Loucy (cell line): ENCODE results near the gene MSMP.

Source experiments
- H2AFZ ChIP-seq: fragments of 200-600 bp; sonication (generic); 2 replicates; pipeline ENCODE4 v1.6.0; 2016; ENCODE audit warnings: antibody characterized with exemption, mild to moderate bottlenecking, low read length, moderate library complexity
- H3F3A ChIP-seq: fragments of 200-600 bp; 2 replicates; pipeline ENCODE4 v1.6.0; 2016; ENCODE audit warnings: antibody characterized with exemption, low read depth, mild to moderate bottlenecking
- H3K27me3 ChIP-seq: fragments of 200-600 bp; sonication (generic); 2 replicates; pipeline ENCODE4 v1.6.1; 2014; ENCODE audit warnings: low read length, mild to moderate bottlenecking; ENCODE audit not compliant: insufficient read depth, poor library complexity, severe bottlenecking
- H3K36me3 ChIP-seq: fragments of 200-600 bp; sonication (generic); 2 replicates; pipeline ENCODE4 v1.6.1; 2016; ENCODE audit warnings: low read length; ENCODE audit not compliant: insufficient read depth
- H3K4me1 ChIP-seq: fragments of 200-600 bp; sonication (generic); 2 replicates; pipeline ENCODE4 v1.5.1; 2014; ENCODE audit warnings: low read length, mild to moderate bottlenecking; ENCODE audit not compliant: insufficient read depth, poor library complexity, severe bottlenecking
- H3K4me2 ChIP-seq: fragments of 200-600 bp; sonication (generic); 2 replicates; pipeline ENCODE4 v1.6.0; 2014; ENCODE audit warnings: antibody characterized with exemption, low read length, low read depth, mild to moderate bottlenecking; ENCODE audit not compliant: poor library complexity, severe bottlenecking
- H3K4me3 ChIP-seq: fragments of 200-600 bp; sonication (generic); 2 replicates; pipeline ENCODE4 v1.5.1; 2014; ENCODE audit warnings: low read length, mild to moderate bottlenecking, mixed read lengths; ENCODE audit not compliant: poor library complexity, severe bottlenecking
- H3K79me2 ChIP-seq: fragments of 200-600 bp; sonication (generic); 2 replicates; pipeline ENCODE4 v1.6.1; 2014; ENCODE audit warnings: low read length; ENCODE audit not compliant: insufficient read depth
- H3K9ac ChIP-seq: fragments of 200-600 bp; sonication (generic); 2 replicates; pipeline ENCODE4 v1.6.0; 2014; ENCODE audit warnings: mild to moderate bottlenecking, low read depth, low read length, moderate library complexity; ENCODE audit not compliant: poor library complexity, severe bottlenecking
- H3K9me2 ChIP-seq: fragments of 200-600 bp; sonication (generic); replicated peaks from 2 replicates; pipeline ENCODE4 v1.6.1; 2016; ENCODE audit warnings: low read depth, low read length, mixed read lengths
- H3K9me3 ChIP-seq: fragments of 200-600 bp; sonication (generic); 2 replicates; pipeline ENCODE4 v1.6.1; 2014; ENCODE audit warnings: mild to moderate bottlenecking, antibody characterized with exemption, low read length, low read depth; ENCODE audit not compliant: insufficient read depth
- H4K20me1 ChIP-seq: fragments of 200-600 bp; sonication (generic); 2 replicates; pipeline ENCODE4 v1.6.0; 2014; ENCODE audit warnings: antibody characterized with exemption, low read length, mild to moderate bottlenecking; ENCODE audit not compliant: insufficient read depth, poor library complexity, severe bottlenecking
- CTCF ChIP-seq: fragments of 200-600 bp; sonication (generic); conservative IDR thresholded peaks from 2 replicates; pipeline ENCODE4 v1.5.1; 2014; ENCODE audit warnings: mild to moderate bottlenecking, antibody characterized with exemption, low read length
- EZH2phosphoT487 ChIP-seq: fragments of 200-600 bp; IDR thresholded peaks from 2 replicates; pipeline ENCODE4 v1.6.1; 2018; ENCODE audit warnings: antibody characterized with exemption, mild to moderate bottlenecking, moderate library complexity, borderline replicate concordance

The MSMP gene

GRCh38 chr9:35753466-35753865, 610 bp downstream of the MSMP start:
- Histone ChIP-seq H3K36me3 (peaks cover 6% of the 10 kb centered on the region; the same call in 1 of the 2 replicates), H3K79me2 (peaks cover 28% of the 10 kb centered on the region), H3K9me3 (no peaks in the 10 kb centered on the region), H3K4me1 (peaks cover 26% of the 10 kb centered on the region), H4K20me1 (peaks cover 8% of the 10 kb centered on the region), H3K9me2 (no peaks in the 10 kb centered on the region), H3K4me2 (no peak overlapping the region), H3F3A (no peaks in the 10 kb centered on the region), H3K9ac (no peak overlapping the region), H2AFZ (no peak overlapping the region), H3K27me3 (no peaks in the 10 kb centered on the region), H3K4me3 (no peak overlapping the region)
- TF ChIP-seq EZH2phosphoT487 (no peak), CTCF (no peak)

GRCh38 chr9:35750256-35750531, 3.9 kb downstream of the MSMP start:
- H3K9ac ChIP-seq: peak overlapping the region; percentile 79
- H3F3A ChIP-seq: no peaks in the 10 kb centered on the region
- no peak overlapping the region for H2AFZ ChIP-seq
- peak overlapping the region; percentile 90 for H3K4me3 ChIP-seq
- TF ChIP-seq EZH2phosphoT487 (no peak), CTCF (no peak)
- H3K4me1 ChIP-seq: peaks cover 35% of the 10 kb centered on the region
- peaks cover 6% of the 10 kb centered on the region; the same call in 1 of the 2 replicates for H3K36me3 ChIP-seq
- H3K27me3 ChIP-seq: no peaks in the 10 kb centered on the region
- H4K20me1 ChIP-seq: peaks cover 28% of the 10 kb centered on the region
- H3K9me3 ChIP-seq: no peaks in the 10 kb centered on the region
- peaks cover 47% of the 10 kb centered on the region for H3K79me2 ChIP-seq
- H3K9me2 ChIP-seq: no peaks in the 10 kb centered on the region
- peak overlapping the region; percentile 87 for H3K4me2 ChIP-seq

- no peak for TF ChIP-seq CTCF
- TF ChIP-seq EZH2phosphoT487: no peak
- H3K4me1 ChIP-seq: peaks cover 35% of the 10 kb centered on the region
- H3K27me3 ChIP-seq: no peaks in the 10 kb centered on the region
- peaks cover 28% of the 10 kb centered on the region for H4K20me1 ChIP-seq
- peak overlapping the region; percentile 87 for H3K4me2 ChIP-seq
- H3K4me3 ChIP-seq: peak overlapping the region; percentile 90
- peak overlapping the region; percentile 79 for H3K9ac ChIP-seq
- peak overlapping the region; percentile 89 for H2AFZ ChIP-seq
- H3K79me2 ChIP-seq: peaks cover 50% of the 10 kb centered on the region
- H3K9me2 ChIP-seq: no peaks in the 10 kb centered on the region
- peaks cover 6% of the 10 kb centered on the region; the same call in 1 of the 2 replicates for H3K36me3 ChIP-seq
- no peaks in the 10 kb centered on the region for H3F3A ChIP-seq
- H3K9me3 ChIP-seq: no peaks in the 10 kb centered on the region
Measured at GRCh38 chr9:35749515-35750255, 4.4 kb downstream of the MSMP start.
